GOT3 (cell line): ENCODE data around the gene TYK2.
"Not testable (repeated sequence)": the region's sequence is repeated elsewhere in the genome, so short reads cannot be mapped to it uniquely, and the experiment has no call there.

Experiments
- DNase-seq: peaks from one replicate; lab custom pipeline; 2025; ENCODE audit warnings: mixed read lengths; lab: John Stamatoyannopoulos, UW

Gene TYK2

GRCh38 chr19:10372690-10373089 is 7.7 kb downstream of the TYK2 start:
- no peak for DNase-seq

DNA sequence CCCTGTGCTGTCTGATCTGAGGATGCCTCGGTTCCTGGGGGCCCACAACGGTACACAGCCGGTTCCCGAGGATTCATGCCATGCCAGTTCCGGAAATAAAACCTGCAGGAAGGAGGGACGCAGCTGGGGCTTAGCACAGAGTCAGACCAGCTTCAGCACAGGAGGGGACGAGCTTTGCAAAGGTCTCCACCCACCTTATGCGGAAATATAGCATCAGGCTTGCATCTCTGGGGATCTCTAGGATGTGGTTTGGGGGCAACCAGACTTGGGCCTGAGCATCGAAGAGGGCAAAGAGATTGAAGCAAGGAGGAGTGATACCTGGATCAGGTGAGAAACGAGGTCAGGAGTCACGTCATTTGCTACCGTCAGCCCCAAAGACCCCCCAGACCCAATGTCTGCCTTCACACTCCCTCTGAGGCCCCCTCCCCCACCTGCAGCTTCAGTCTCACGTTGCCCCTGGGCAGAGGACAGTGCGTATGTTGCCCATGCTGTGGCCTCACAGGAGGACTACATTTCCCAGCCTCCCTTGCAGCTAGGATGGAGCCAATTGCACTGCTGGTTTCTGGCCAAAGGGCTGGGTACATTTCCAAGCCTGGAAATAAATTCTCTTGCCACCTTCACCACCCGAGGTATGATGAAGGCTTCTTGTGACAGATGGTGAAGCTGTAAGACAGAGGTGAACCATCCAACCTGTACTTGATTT is 12.1 kb downstream of the TYK2 start:
- DNase-seq = no peak

DNA sequence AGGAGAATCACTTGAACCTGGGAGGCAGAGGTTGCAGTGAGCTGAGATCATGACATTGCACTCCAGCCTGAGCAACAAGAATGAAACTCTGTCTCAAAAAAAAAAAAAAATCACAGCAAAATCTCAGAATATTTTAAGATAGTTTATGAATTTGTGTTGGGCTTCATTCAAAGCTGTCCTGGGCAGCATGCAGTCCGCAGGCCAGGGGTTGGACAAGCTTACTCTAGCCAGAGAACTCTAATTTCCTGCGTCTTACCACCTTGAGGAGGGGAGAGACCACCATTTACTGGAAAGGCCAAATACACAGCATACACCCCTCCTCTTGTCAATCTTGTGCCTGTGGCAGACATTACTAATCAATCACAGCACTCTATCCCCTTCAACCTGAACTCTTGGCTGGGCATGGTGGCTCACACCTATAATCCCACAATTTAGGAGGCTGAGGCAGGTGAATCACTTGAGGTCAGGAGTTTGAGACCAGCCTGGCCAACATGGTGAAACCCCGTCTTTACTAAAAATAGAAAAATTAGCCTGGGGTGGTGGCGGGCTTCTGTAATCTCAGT is 13.3 kb downstream of the TYK2 start:
- not testable (repeated sequence) for DNase-seq

DNA sequence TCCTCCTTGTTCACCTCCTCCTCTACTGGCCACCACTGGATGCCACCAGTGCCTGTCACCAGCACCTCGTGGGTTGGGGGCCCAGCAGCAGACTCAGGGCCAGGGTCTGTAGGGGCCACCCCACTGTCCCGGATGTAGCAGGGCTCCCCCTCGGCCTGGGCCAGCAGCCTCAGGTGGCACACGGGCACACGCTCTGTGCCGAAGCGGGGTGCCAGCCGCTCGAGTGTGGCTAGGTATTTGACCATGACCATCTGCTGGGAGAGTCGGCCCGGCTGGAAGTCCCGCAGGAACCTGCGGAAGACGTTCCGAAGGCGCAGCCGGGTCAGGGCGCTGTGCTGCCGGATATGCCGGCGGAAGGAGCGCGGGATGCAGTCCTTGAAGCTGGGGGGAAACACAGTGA is 14.9 kb downstream of the TYK2 start:
- DNase-seq = no peak

GRCh38 chr19:10364644-10365043 is 15.7 kb downstream of the TYK2 start:
- DNase-seq = no peak

DNA sequence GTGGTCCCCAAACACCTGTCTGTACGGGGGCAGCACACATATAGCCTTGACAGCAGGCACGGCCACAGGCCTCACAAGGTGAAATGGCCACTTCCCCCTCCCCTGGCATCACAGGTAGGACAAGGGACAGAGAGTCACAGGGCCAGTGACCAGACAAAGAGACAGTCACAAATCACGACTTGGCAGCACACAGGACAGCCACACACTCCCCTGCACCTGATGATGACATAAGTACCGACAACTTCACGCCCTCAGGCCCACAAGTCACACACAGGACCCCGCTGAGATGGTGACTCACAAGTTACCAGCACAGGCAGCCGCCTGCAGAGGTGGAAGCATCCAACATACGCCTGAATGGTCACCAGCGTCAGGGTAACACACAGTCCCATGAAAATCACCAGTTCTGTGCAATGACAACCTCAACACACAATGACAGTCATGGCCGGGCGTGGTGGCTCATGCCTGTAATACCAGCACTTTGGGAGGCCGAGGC is 16.5 kb downstream of the TYK2 start:
- DNase-seq = no peak

DNA sequence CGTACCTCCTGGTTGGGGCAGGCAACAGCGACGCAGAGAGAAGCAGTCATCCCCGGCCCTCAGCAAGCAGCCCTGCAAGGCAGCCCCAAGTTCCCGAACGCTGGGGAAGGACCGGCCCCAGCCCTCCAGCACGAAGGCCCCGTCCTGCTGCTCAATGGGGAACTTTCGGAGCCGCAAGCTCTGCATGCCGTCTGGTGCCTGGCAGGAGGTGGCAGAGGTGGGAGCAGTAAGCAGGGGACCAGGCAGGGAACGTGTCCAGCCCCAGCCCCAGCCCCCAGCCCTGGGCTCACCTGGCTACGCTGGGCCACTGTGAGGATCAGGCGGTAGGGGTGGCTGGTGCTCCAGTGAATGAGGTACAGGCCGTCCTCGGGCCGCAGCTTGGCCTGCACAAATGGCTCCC is 18.1 kb downstream of the TYK2 start:
- DNase-seq = no peak

DNA sequence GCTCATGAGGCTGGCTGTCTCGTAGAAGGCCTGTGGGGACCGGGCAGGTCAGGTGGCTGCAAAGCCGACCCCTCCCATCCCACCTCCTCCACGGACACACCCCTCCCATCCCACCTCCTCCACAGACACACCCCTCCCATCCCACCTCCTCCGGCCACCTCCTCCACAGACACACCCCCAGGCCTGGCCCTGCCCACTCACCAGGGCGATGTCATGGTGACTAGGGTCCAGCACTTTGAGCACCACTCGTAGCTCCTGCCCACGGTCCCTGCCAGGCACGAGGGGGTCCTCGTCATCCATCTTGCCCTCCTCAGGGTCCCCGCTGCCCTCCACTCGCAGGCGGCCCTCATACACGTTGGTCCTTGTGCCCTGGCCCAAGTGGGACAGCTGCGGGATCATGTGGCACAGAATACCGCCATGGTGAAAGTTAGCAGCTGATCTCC is 18.8 kb downstream of the TYK2 start:
- no peak for DNase-seq

GRCh38 chr19:10356431-10356830 is 23.9 kb downstream of the TYK2 start:
- no peak for DNase-seq

DNA sequence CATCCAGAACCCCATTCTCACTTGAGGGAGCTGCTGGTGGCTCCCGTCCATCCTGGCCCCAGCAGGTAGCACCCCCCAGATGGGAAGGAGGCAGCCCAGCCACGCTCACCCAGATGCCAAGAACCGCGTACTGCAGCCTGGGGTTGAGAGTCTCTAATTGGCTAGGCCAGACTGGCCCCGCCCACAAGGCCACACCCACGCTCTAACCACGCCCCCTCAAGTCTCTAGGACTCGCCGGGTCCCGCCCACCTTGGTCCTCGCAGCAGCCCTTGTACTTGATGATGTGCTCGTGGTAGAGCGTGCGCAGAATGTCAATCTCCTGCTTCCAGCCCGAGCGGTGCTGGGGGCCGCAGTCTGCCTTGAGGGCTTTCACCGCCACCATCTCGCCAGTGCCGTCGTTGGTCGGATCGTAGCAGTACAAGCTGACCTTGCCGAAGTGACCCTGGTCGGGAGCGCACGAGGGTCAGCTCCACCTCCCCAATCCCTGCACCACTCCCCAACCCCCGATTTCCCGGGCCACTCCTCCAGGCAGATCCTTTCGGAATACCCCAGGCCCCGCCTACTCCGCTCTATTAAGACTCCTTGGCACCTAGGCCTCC is 26.5 kb downstream of the TYK2 start:
- no peak for DNase-seq

- no peak for DNase-seq
These were observed 27.4 kb downstream of the TYK2 start for GRCh38 chr19:10352764-10353671.

GRCh38 chr19:10346509-10346908 is 33.9 kb downstream of the TYK2 start:
- DNase-seq = no peak

DNA sequence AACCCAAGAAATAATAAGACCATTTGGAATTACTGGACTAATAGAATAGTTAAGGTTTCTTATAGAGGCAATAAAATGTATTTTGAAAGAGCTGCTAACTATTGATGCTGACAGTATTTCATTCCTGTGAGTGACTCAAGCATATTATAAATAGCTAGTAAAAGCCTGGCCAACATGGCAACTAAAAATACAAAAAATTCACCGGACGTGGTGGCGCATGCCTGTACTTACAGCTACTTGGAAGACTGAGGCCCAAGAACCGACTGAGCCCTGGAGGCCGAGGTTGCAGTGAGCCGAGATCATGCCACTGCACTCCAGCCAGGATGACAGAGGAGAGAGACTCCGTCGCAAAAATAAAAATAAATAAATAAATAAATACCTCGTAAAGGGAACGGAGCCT is 35.6 kb downstream of the TYK2 start:
- DNase-seq = no peak

DNA sequence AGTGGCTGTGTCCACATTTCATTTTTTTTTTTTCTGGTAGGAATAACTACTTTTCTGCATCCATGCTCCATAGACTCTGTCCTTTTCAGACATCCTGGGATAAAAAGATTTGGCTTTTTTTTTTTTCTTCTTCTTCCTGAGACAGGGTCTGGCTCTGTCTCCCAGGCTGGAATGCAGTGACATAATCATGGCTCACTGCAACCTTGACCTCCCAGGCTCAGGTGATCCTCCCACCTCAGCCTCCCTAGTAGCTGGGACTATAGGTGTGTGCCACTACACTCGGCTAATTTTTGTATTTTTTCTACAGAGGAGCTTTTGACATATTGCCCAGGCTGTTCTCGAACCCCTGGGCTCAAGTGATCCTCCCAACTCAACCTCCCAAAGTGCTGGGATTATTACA is 36.9 kb downstream of the TYK2 start:
- DNase-seq = no peak

- no peak for DNase-seq
These were observed 40.4 kb downstream of the TYK2 start for GRCh38 chr19:10339977-10340376.

DNA sequence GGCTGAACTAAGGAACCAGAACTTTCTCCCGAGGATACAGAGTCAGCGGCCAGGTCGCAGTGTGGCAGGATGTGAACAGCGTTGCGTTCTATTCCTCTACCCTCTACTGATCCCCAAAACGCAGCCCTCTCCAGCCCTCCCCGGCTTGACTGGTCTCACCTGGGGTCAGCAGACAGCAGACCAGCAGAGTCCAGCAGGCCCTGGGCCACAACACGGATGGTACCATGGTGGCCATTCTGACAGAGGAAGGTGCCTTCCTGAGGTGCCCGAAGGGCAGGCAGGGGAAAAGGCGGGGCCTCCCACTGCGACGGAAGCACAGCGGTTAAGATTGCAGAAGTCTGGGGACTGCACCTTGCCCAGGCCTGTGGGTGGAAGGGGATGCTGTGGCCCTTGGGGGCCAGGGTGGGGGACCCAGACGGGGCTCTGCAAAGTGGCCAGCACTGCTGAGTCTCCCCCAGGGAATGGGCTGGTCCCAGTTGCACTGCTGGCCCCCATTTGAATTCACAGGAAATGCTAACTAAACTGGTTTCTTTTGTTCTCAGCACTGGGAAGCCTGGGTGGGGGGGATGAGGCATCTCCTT is 40.9 kb downstream of the TYK2 start, which contains the start of gene ICAM3:
Gene ICAM3 (minus strand): TSS at position 245 of the 581 bp plus-strand sequence. CDS start 10 bp downstream, at position 235.
- DNase-seq = no peak

DNA sequence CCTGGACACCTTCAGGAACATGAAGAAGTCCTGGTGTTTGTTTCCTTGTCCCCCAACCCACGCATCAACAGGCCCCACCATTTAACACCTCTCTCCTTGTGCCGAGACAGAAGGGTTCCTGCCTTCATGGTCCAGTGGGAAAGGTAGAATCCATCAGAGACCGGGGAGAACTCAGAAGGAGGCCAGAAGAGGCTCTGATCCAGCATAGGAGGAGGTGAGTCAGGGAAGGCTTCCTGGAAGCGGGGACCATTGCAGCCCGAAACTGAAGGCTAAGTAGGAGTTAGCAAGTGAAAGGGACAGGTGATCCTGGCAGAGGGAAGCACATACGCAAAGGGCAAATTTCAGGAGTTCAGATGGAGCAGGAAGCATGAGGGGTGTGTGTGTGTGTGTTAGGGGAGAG is 41.4 kb downstream of the TYK2 start:
- DNase-seq = no peak

- not testable (repeated sequence) for DNase-seq
These were observed 43.6 kb downstream of the TYK2 start for GRCh38 chr19:10336725-10337124.

DNA sequence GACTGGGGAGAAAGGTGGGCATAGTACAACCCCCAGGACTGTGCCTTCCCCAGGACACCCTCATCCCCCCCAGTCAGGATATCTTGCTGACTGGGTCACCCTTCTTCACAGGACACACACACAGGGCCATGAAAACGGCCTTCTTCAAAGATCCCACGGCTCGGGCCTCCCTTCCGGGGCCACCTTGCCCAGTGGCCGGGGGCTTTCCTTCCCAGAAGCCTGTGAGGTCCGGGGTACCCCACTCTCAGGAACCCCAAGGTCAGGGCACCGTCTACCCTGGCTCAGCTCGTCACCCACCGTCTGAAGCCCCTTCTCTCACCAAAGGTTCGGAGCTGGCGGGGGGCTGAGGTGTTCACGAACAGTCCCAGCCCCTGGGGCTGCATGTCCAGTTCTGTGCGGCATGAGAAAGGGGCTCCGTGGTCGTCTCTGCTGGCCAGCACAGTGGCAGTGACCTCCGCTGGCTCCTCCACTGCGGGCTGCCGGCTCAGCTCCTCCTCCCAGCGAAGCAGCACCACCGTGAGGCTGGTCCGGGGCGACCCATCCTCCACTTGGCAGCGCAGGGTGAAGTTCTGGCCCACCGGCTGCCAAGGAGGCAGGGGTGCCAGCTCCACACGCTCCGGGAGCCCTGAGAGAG is 44.9 kb downstream of the TYK2 start:
- DNase-seq = no peak

DNA sequence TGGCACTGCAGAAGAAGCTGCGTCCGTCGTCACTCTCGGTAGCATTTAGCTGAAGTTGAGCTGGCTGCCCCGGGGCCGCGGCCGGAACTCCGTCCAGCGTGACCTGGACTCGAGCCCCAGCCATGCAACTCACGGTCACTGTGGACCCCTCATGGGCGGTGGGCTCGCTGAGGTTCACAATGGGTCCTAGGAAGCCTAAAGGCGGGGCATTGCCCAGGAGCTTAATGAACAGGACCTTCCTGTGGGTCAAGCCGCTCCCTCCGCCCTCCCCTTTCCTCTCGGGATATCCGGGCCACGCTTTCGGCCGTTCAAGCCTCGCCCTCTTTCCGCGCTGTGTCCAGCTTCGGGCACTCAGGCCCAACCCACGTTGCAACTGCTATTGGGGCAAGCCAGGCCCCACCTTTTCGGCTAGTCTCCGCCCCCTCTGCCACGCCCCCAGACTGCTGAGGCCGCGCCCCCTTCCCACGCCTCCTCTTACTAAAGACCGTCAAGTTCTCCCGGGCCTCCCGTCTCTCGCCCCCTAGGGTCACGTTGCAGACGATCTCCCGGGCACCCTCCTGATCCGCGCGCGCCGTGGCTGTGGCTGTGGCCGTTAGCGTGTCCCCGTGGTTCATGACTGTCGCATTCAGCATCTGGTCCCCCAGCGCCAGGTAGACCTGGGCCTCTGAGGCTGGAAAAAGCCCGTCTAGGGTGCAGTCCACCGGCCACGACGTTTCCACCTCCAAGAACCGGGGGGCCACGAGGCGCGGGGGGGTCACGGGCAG is 45.6 kb downstream of the TYK2 start:
- DNase-seq = peak; percentile 86
